GM18951 (cell line): ENCODE data around the gene STXBP3.

ENCODE experiments used
- POLR2A ChIP-seq: IDR thresholded peaks from 4 replicates; pipeline ENCODE4 v1.6.1; 2011; ENCODE audit warnings: mild to moderate bottlenecking; ENCODE audit not compliant: insufficient read length, insufficient read depth; ENCODE audit errors: extremely low read depth
- in situ Hi-C: fragments of 300-500 bp; cut with MboI; formaldehyde crosslinking; loops from one replicate; pipeline ENCODE4 v1.12.0; 2022; ENCODE audit warnings: low sequenced_read_pairs, mixed read lengths, inconsistent platforms; ENCODE audit not compliant: unreplicated experiment

The STXBP3 gene

GRCh38 chr1:108828074-108828961 lies 81.8 kb downstream of the STXBP3 start:
- TF ChIP-seq POLR2A: no peak
- in situ Hi-C loops: no loop called here

GRCh38 chr1:108829498-108829916 lies 83.0 kb downstream of the STXBP3 start:
- no peak for TF ChIP-seq POLR2A
- in situ Hi-C loops: no loop called here

- in situ Hi-C loops: no loop called here
These were observed 83.9 kb downstream of the STXBP3 start for GRCh38 chr1:108830119-108831008.

GRCh38 chr1:108831225-108831624 lies 84.8 kb downstream of the STXBP3 start:
- in situ Hi-C loops: no loop called here
- TF ChIP-seq POLR2A: no peak

More at GRCh38 chr1:108830119-108831008, 83.9 kb downstream of the STXBP3 start:
- TF ChIP-seq POLR2A: no peak

- in situ Hi-C loops: no loop called here
- no peak for TF ChIP-seq POLR2A
These were observed 86.5 kb downstream of the STXBP3 start for GRCh38 chr1:108832929-108833328.

GRCh38 chr1:108841703-108842102 lies 95.2 kb downstream of the STXBP3 start:
- TF ChIP-seq POLR2A: no peak
- in situ Hi-C loops: no loop called here

- in situ Hi-C loops: no loop called here
- TF ChIP-seq POLR2A: no peak
These were observed 96.2 kb downstream of the STXBP3 start for GRCh38 chr1:108842525-108843181.

- no peak for TF ChIP-seq POLR2A
- in situ Hi-C loops: no loop called here
These were observed 97.1 kb downstream of the STXBP3 start for GRCh38 chr1:108843390-108844137.

GRCh38 chr1:108845446-108845845 lies 99.0 kb downstream of the STXBP3 start:
- TF ChIP-seq POLR2A: no peak
- in situ Hi-C loops: no loop called here

GRCh38 chr1:108845991-108846390 lies 99.5 kb downstream of the STXBP3 start:
- TF ChIP-seq POLR2A: no peak
- in situ Hi-C loops: no loop called here

GRCh38 chr1:108847494-108847893 lies 101.0 kb downstream of the STXBP3 start:
- in situ Hi-C loops: no loop called here
- no peak for TF ChIP-seq POLR2A

- no peak for TF ChIP-seq POLR2A
- in situ Hi-C loops: no loop called here
These were observed 102.3 kb downstream of the STXBP3 start for GRCh38 chr1:108848806-108849205.

GRCh38 chr1:108850929-108851328 lies 104.5 kb downstream of the STXBP3 start:
- TF ChIP-seq POLR2A: no peak
- in situ Hi-C loops: no loop called here

- in situ Hi-C loops: no loop called here
- no peak for TF ChIP-seq POLR2A
These were observed 105.1 kb downstream of the STXBP3 start for GRCh38 chr1:108851567-108851966.
